22Rv1 (cell line): Measurements from ENCODE around the gene ZC3H7B.
A peak's percentile ranks its signal among the peaks of the same experiment; 100 is the strongest.
"Not testable (repeated sequence)": the region's sequence is repeated elsewhere in the genome, so short reads cannot be mapped to it uniquely, and the experiment has no call there.

Source experiments
- H3K27ac ChIP-seq: fragments of 450-650 bp; 2 replicates; pipeline ENCODE4 v1.5.1; 2017
- ZFX ChIP-seq: fragments of 450-650 bp; IDR thresholded peaks from 2 replicates; pipeline ENCODE4 v1.6.1; 2017; ENCODE audit warnings: antibody characterized with exemption, borderline replicate concordance
- TF ChIP-seq, protein P1 (sequence below): fragments of 450-650 bp; IDR thresholded peaks from 2 replicates; pipeline ENCODE4 v1.5.1; 2017; ENCODE audit warnings: mild to moderate bottlenecking

The ZC3H7B gene

DNA sequence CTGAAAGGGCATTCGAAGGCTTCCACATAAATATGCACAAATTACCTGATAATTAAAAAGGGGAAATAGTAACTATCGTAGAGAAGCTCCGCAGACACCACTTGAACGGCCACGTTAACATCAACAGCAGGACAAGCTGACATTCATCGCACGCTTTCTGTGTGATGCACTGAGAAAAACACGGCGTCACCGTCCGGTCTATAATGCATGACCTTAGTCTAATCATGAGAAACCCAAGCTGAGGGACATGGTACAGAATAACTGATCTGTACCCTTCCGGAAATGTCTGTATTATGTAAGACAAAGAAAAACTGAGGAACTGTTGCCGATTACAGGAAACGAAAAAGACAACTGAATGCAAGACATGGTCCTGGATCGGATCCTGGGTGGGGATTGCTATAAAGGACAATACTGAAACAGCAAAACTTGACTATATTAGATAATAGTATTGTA is 14.7 kb upstream of the ZC3H7B start:
- peak overlapping the region; percentile 84 for H3K27ac ChIP-seq
- TF ChIP-seq ZFX = no peak
- TF ChIP-seq, protein P1, sequence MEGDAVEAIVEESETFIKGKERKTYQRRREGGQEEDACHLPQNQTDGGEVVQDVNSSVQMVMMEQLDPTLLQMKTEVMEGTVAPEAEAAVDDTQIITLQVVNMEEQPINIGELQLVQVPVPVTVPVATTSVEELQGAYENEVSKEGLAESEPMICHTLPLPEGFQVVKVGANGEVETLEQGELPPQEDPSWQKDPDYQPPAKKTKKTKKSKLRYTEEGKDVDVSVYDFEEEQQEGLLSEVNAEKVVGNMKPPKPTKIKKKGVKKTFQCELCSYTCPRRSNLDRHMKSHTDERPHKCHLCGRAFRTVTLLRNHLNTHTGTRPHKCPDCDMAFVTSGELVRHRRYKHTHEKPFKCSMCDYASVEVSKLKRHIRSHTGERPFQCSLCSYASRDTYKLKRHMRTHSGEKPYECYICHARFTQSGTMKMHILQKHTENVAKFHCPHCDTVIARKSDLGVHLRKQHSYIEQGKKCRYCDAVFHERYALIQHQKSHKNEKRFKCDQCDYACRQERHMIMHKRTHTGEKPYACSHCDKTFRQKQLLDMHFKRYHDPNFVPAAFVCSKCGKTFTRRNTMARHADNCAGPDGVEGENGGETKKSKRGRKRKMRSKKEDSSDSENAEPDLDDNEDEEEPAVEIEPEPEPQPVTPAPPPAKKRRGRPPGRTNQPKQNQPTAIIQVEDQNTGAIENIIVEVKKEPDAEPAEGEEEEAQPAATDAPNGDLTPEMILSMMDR = no peak

GRCh38 chr22:41288245-41288946 is 12.9 kb upstream of the ZC3H7B start:
- H3K27ac ChIP-seq = peak overlapping the region; percentile 84
- TF ChIP-seq, protein P1 = no peak
- TF ChIP-seq ZFX = no peak

GRCh38 chr22:41289671-41290070 is 11.7 kb upstream of the ZC3H7B start:
- TF ChIP-seq, protein P1 = no peak
- no peak for TF ChIP-seq ZFX
- no peak overlapping the region for H3K27ac ChIP-seq

- TF ChIP-seq, protein P1 = no peak
- no peak for TF ChIP-seq ZFX
- no peak overlapping the region for H3K27ac ChIP-seq
These were observed 10.8 kb upstream of the ZC3H7B start for GRCh38 chr22:41290262-41291221.

DNA sequence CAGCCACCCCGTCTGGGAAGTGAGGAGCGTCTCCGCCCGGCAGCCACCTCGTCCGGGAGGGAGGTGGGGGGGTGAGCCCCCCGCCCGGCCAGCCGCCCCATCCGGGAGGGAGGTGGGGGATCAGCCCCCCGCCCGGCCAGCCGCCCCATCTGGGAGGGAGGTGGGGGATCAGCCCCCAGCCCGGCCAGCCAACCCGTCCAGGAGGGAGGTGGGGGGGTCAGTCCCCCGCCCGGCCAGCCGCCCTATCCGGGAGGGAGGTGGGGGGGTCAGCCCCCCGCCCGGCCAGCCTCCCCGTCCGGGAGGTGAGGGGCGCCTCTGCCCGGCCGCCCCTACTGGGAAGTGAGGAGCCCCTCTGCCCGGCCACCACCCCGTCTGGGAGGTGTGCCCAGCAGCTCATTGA is 6.5 kb upstream of the ZC3H7B start:
- not testable (repeated sequence) for H3K27ac ChIP-seq

- H3K27ac ChIP-seq = no peak overlapping the region
- TF ChIP-seq, protein P1 = no peak
- TF ChIP-seq ZFX = no peak
These were observed 4.3 kb upstream of the ZC3H7B start for GRCh38 chr22:41296826-41297667.

GRCh38 chr22:41300661-41301060 is 664 bp upstream of the ZC3H7B start:
- TF ChIP-seq, protein P1 = no peak
- no peak for TF ChIP-seq ZFX

More at GRCh38 chr22:41300661-41301060, 664 bp upstream of the ZC3H7B start:
- peak overlapping the region; percentile 65; the same call in 1 of the 2 replicates for H3K27ac ChIP-seq
